Measurements from ENCODE around the gene GNA12.

Gene GNA12

DNA sequence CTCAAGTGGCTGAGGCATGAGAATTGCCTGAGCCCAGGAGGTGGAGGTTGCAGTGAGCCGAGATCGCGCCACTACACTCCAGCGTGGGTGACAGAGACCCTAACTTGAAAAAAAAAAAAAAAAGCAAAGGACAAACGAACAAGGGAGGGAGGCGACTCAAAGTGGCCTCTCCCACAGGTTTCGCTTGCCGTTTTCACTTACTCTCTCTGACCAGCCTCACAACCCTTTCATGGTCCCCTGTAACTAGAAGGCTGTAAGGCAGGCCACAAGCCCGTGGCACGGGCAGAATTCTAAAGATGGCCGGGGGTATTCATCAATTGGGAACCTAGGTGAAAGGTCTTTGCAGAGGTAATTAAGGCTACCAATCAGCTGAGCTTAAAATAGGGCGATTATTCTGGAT is 25.5 kb downstream of the GNA12 start:
- no peak overlapping the region for H3K27ac ChIP-seq (ENCODE audit: insufficient read depth, low read depth, low read length, poor library complexity, severe bottlenecking)
- 76 to 83% methylated on average over 12 of the region's 12 CpGs for WGBS, 2 experiments

DNA sequence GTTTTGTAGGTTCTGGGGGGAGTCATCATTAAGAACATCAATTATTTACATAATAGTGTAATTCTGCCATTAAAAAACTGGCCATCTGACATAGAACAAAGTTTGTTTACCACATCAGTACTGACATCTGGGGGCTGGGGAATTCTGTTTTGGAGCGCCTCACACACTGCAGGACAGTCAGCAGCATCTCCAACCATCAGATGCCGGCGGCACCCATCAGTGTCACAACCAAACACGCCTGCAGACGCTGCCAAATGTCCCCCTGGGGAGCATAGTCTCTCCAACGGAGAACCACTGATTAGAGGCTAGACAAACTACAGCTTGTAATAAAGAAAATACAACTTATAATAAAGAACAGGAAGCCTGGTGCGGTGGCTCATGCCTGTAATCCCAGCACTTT is 26.0 kb downstream of the GNA12 start:
- Histone ChIP-seq H3K27me3 (ENCODE audit: control insufficient read depth, insufficient read depth, low read length, poor library complexity, severe bottlenecking) (no peaks in the 10 kb centered on the region), H3K27ac (ENCODE audit: insufficient read depth, low read depth, low read length, poor library complexity, severe bottlenecking) (no peak overlapping the region), H3K9me3 (ENCODE audit: control insufficient read depth, low read length) (no peaks in the 10 kb centered on the region), H3K4me3 (ENCODE audit: insufficient read depth, low read depth, low read length) (no peak overlapping the region), H3K36me3 (ENCODE audit: control insufficient read depth, insufficient read depth, low read length) (no peaks in the 10 kb centered on the region), H3K4me1 (ENCODE audit: control insufficient read depth, insufficient read depth, low read length) (peaks cover 18% of the 10 kb centered on the region)
- WGBS, 2 experiments: 86 to 93% methylated on average over 7 of the region's 7 CpGs

More for the DNA sequence above, 25.5 kb downstream of the GNA12 start:
- peaks cover 18% of the 10 kb centered on the region for H3K4me1 ChIP-seq (ENCODE audit: control insufficient read depth, insufficient read depth, low read length)
- H3K27me3 ChIP-seq (ENCODE audit: control insufficient read depth, insufficient read depth, low read length, poor library complexity, severe bottlenecking): no peaks in the 10 kb centered on the region
- H3K4me3 ChIP-seq (ENCODE audit: insufficient read depth, low read depth, low read length): no peak overlapping the region
- no peaks in the 10 kb centered on the region for H3K9me3 ChIP-seq (ENCODE audit: control insufficient read depth, low read length)
- H3K36me3 ChIP-seq (ENCODE audit: control insufficient read depth, insufficient read depth, low read length): no peaks in the 10 kb centered on the region

DNA sequence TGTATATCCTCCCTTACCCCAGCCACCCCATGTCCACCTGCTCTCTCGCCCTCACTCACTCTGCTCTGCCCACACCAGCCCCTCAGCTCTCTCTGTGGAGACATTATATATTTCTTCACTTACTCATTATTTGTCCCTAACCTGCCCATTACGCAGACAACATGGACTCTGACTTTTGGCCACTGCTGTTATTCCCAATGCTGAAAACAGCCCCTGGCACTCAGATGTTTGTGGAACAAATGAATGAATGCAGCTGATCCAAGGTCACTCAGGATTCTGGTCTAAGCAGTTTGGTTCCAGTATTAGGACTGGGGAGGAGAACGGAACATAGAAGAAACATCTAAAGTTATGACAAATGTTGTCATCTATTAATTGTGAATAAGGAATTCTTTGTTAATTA is 26.7 kb downstream of the GNA12 start:
- no peaks in the 10 kb centered on the region for H3K27me3 ChIP-seq (ENCODE audit: control insufficient read depth, insufficient read depth, low read length, poor library complexity, severe bottlenecking)
- H3K27ac ChIP-seq (ENCODE audit: insufficient read depth, low read depth, low read length, poor library complexity, severe bottlenecking): no peak overlapping the region
- no peak overlapping the region for H3K4me3 ChIP-seq (ENCODE audit: insufficient read depth, low read depth, low read length)
- H3K36me3 ChIP-seq (ENCODE audit: control insufficient read depth, insufficient read depth, low read length): no peaks in the 10 kb centered on the region
- 96% methylated on average over 3 of the region's 3 CpGs for WGBS, 2 experiments
- no peaks in the 10 kb centered on the region for H3K9me3 ChIP-seq (ENCODE audit: control insufficient read depth, low read length)
- peaks cover 18% of the 10 kb centered on the region for H3K4me1 ChIP-seq (ENCODE audit: control insufficient read depth, insufficient read depth, low read length)

DNA sequence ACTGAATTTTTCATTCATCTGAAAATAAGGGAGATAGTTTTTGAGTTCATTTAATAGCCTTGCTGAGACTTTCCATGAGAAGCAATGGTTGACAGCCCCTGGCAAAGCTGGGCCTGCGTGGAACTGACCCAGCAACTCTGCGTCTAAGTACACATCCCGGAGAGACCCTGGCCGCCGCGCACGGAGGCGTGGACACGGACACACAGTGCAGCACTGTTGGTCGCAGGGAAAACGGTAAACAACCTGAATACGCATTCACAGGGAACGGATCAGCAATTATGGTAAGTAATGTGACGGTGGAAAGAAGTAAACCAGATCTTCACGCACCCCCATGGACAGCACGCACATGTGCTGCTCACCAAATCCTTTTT is 28.2 kb downstream of the GNA12 start:
- 89 to 90% methylated on average over 16 of the region's 16 CpGs for WGBS, 2 experiments
- H3K9me3 ChIP-seq (ENCODE audit: control insufficient read depth, low read length): no peaks in the 10 kb centered on the region
- no peaks in the 10 kb centered on the region for H3K36me3 ChIP-seq (ENCODE audit: control insufficient read depth, insufficient read depth, low read length)
- peaks cover 12% of the 10 kb centered on the region for H3K4me1 ChIP-seq (ENCODE audit: control insufficient read depth, insufficient read depth, low read length)
- H3K27me3 ChIP-seq (ENCODE audit: control insufficient read depth, insufficient read depth, low read length, poor library complexity, severe bottlenecking): no peaks in the 10 kb centered on the region
- H3K4me3 ChIP-seq (ENCODE audit: insufficient read depth, low read depth, low read length): no peak overlapping the region
- H3K27ac ChIP-seq (ENCODE audit: insufficient read depth, low read depth, low read length, poor library complexity, severe bottlenecking): no peak overlapping the region

GRCh38 chr7:2814946-2815874 is 28.9 kb downstream of the GNA12 start:
- no peak overlapping the region for H3K4me3 ChIP-seq (ENCODE audit: insufficient read depth, low read depth, low read length)
- WGBS, 2 experiments: 57 to 60% methylated on average over 31 of the region's 31 CpGs
- peaks cover 12% of the 10 kb centered on the region for H3K4me1 ChIP-seq (ENCODE audit: control insufficient read depth, insufficient read depth, low read length)
- H3K36me3 ChIP-seq (ENCODE audit: control insufficient read depth, insufficient read depth, low read length): no peaks in the 10 kb centered on the region
- no peaks in the 10 kb centered on the region for H3K27me3 ChIP-seq (ENCODE audit: control insufficient read depth, insufficient read depth, low read length, poor library complexity, severe bottlenecking)
- H3K27ac ChIP-seq (ENCODE audit: insufficient read depth, low read depth, low read length, poor library complexity, severe bottlenecking): no peak overlapping the region
- no peaks in the 10 kb centered on the region for H3K9me3 ChIP-seq (ENCODE audit: control insufficient read depth, low read length)

DNA sequence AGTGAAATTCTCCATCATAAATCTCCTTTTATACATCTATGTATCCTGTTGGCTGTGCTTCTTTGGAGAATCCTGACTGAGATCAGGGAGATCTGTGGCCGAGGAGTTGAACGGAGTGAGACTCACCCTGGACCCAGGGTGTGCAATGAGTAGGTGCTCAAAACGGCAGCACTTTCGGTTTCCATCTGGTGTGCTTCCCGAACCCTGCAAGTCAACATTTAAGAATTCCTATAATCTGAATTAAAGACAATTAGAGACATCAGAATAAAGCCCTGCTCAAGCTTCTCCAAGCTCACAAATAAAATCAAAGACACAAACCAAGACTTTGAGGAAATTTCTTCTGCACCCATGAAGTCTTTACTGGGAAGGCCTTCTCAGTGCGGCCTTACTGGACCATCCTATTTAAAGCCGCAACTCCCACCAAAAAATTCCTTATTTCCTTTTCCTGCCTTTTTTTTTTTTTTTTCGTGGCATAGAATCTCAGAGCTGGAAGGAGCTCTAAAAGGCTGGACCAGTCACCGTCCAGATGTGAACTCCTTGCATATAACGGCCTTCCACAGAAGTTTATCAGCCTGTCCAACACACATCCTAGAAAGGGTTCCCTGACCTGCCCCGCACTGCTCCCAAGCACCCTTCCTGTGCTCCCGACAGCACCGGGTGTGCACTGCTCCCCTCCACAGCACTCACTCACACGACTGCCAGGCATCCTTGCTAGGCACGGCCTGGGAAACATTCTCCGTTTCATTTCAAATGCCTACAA is 29.7 kb downstream of the GNA12 start:
- H3K4me3 ChIP-seq (ENCODE audit: insufficient read depth, low read depth, low read length): no peak overlapping the region
- 91 to 94% methylated on average over 16 of the region's 16 CpGs for WGBS, 2 experiments
- H3K27me3 ChIP-seq (ENCODE audit: control insufficient read depth, insufficient read depth, low read length, poor library complexity, severe bottlenecking): no peaks in the 10 kb centered on the region
- H3K9me3 ChIP-seq (ENCODE audit: control insufficient read depth, low read length): no peaks in the 10 kb centered on the region
- no peak overlapping the region for H3K27ac ChIP-seq (ENCODE audit: insufficient read depth, low read depth, low read length, poor library complexity, severe bottlenecking)
- no peaks in the 10 kb centered on the region for H3K36me3 ChIP-seq (ENCODE audit: control insufficient read depth, insufficient read depth, low read length)
- H3K4me1 ChIP-seq (ENCODE audit: control insufficient read depth, insufficient read depth, low read length): peaks cover 10% of the 10 kb centered on the region

GRCh38 chr7:2813350-2814185 is 30.5 kb downstream of the GNA12 start:
- Histone ChIP-seq H3K9me3 (ENCODE audit: control insufficient read depth, low read length) (no peaks in the 10 kb centered on the region), H3K4me3 (ENCODE audit: insufficient read depth, low read depth, low read length) (no peak overlapping the region), H3K27me3 (ENCODE audit: control insufficient read depth, insufficient read depth, low read length, poor library complexity, severe bottlenecking) (no peaks in the 10 kb centered on the region), H3K4me1 (ENCODE audit: control insufficient read depth, insufficient read depth, low read length) (peaks cover 6% of the 10 kb centered on the region), H3K27ac (ENCODE audit: insufficient read depth, low read depth, low read length, poor library complexity, severe bottlenecking) (no peak overlapping the region), H3K36me3 (ENCODE audit: control insufficient read depth, insufficient read depth, low read length) (no peaks in the 10 kb centered on the region)
- 95% methylated on average over 20 of the region's 20 CpGs for WGBS, 2 experiments

- H3K36me3 ChIP-seq (ENCODE audit: control insufficient read depth, insufficient read depth, low read length): no peaks in the 10 kb centered on the region
- H3K27me3 ChIP-seq (ENCODE audit: control insufficient read depth, insufficient read depth, low read length, poor library complexity, severe bottlenecking): no peaks in the 10 kb centered on the region
- no peak overlapping the region for H3K27ac ChIP-seq (ENCODE audit: insufficient read depth, low read depth, low read length, poor library complexity, severe bottlenecking)
- H3K4me1 ChIP-seq (ENCODE audit: control insufficient read depth, insufficient read depth, low read length): peaks cover 6% of the 10 kb centered on the region
- no peak overlapping the region for H3K4me3 ChIP-seq (ENCODE audit: insufficient read depth, low read depth, low read length)
- 90 to 92% methylated on average over 3 of the region's 3 CpGs for WGBS, 2 experiments
- H3K9me3 ChIP-seq (ENCODE audit: control insufficient read depth, low read length): no peaks in the 10 kb centered on the region
These were observed 31.3 kb downstream of the GNA12 start for GRCh38 chr7:2812831-2813230.

GRCh38 chr7:2812114-2812487 is 32.0 kb downstream of the GNA12 start:
- Histone ChIP-seq H3K27me3 (ENCODE audit: control insufficient read depth, insufficient read depth, low read length, poor library complexity, severe bottlenecking) (no peaks in the 10 kb centered on the region), H3K4me1 (ENCODE audit: control insufficient read depth, insufficient read depth, low read length) (peaks cover 6% of the 10 kb centered on the region), H3K36me3 (ENCODE audit: control insufficient read depth, insufficient read depth, low read length) (no peaks in the 10 kb centered on the region), H3K27ac (ENCODE audit: insufficient read depth, low read depth, low read length, poor library complexity, severe bottlenecking) (no peak overlapping the region), H3K9me3 (ENCODE audit: control insufficient read depth, low read length) (no peaks in the 10 kb centered on the region), H3K4me3 (ENCODE audit: insufficient read depth, low read depth, low read length) (no peak overlapping the region)
- WGBS, 2 experiments: 93% methylated on average over 7 of the region's 7 CpGs
